H54 (cell line): ENCODE measurements around the gene SUMO2.
"Not testable (repeated sequence)": the region's sequence is repeated elsewhere in the genome, so short reads cannot be mapped to it uniquely, and the experiment has no call there.

ENCODE experiments used
- DNase-seq: peaks from one replicate; pipeline ENCODE4 v3.0.0; 2011; ENCODE audit warnings: low spot score, mixed read lengths; ENCODE audit not compliant: insufficient read length
- FAIRE-seq: peaks from 3 replicates; lab custom pipeline; 2011; peaks lifted over from hg19 to GRCh38; lab: Jason Lieb, UNC
- POLR2A ChIP-seq: IDR thresholded peaks from 2 replicates; pipeline ENCODE4 v1.6.1; 2011; ENCODE audit warnings: low read depth, mild to moderate bottlenecking, low read length

Gene SUMO2

GRCh38 chr17:75163074-75163473, 19.7 kb downstream of the SUMO2 start:
- no peak for TF ChIP-seq POLR2A
- DNase-seq (no peak), FAIRE-seq (no peak)

GRCh38 chr17:75160211-75160610, 22.5 kb downstream of the SUMO2 start:
- DNase-seq (no peak), FAIRE-seq (no peak)
- no peak for TF ChIP-seq POLR2A

GRCh38 chr17:75159196-75160031, 23.3 kb downstream of the SUMO2 start:
- FAIRE-seq, result no peak
- DNase-seq, result peak; percentile 24
- no peak for TF ChIP-seq POLR2A

- DNase-seq, FAIRE-seq: not testable (repeated sequence)
Observed at GRCh38 chr17:75158480-75158879, 24.3 kb downstream of the SUMO2 start.

GRCh38 chr17:75155191-75155601, 27.6 kb downstream of the SUMO2 start:
- DNase-seq (no peak), FAIRE-seq (no peak)
- TF ChIP-seq POLR2A, result no peak

GRCh38 chr17:75154195-75155106, 28.3 kb downstream of the SUMO2 start, which contains the start of gene JPT1:
Gene JPT1, minus strand, starts transcription at chr17:75154512. Its CDS starts 115 bp downstream, at chr17:75154397.
- peak; percentile 100 for TF ChIP-seq POLR2A
- DNase-seq (peak; percentile 98), FAIRE-seq (peak; percentile 90)

GRCh38 chr17:75153780-75154194, 29.0 kb downstream of the SUMO2 start:
- no peak for DNase-seq
- no peak for TF ChIP-seq POLR2A

GRCh38 chr17:75152922-75153779, 29.6 kb downstream of the SUMO2 start:
- no peak for DNase-seq
- no peak for TF ChIP-seq POLR2A
- FAIRE-seq, result no peak

More at GRCh38 chr17:75153780-75154194, 29.0 kb downstream of the SUMO2 start:
- FAIRE-seq, result no peak

GRCh38 chr17:75152523-75152921, 30.2 kb downstream of the SUMO2 start:
- DNase-seq, result no peak
- no peak for FAIRE-seq
- no peak for TF ChIP-seq POLR2A

GRCh38 chr17:75151930-75152329, 30.8 kb downstream of the SUMO2 start:
- FAIRE-seq (no peak), DNase-seq (no peak)
- no peak for TF ChIP-seq POLR2A

- no peak for FAIRE-seq
- TF ChIP-seq POLR2A, result no peak
- no peak for DNase-seq
Observed at GRCh38 chr17:75147878-75148546, 34.7 kb downstream of the SUMO2 start.

GRCh38 chr17:75146592-75146991, 36.2 kb downstream of the SUMO2 start:
- FAIRE-seq (no peak), DNase-seq (no peak)
- no peak for TF ChIP-seq POLR2A
